Esophagus squamous epithelium (tissue), 5 donors: ENCODE data around the gene GSK3A. TPM values are rescaled to one million over a fixed set of nuclear protein-coding genes. Genes with fewer than 3 reads are reported as not detected.
A peak's percentile ranks its signal among the peaks of the same experiment; 100 is the strongest.

Experiments used
- DNase-seq: peaks from one replicate; lab custom pipeline; 2025; lab: John Stamatoyannopoulos, UW
- H3K27ac ChIP-seq, 4 donors: fragments of 200-600 bp; sonication (generic); one replicate each; pipeline ENCODE4 v1.5.1; 2016 to 2019; ENCODE audit warnings: mild to moderate bottlenecking in 1 of 4
- H3K27me3 ChIP-seq, 4 donors: fragments of 200-600 bp; sonication (generic); 1 replicate in 3 of 4; 2 replicates in 1 of 4; pipeline versions ENCODE4 v1.5.1 to v1.6.0; 2017 to 2021; ENCODE audit warnings: antibody characterized with exemption in 1 of 4
- H3K36me3 ChIP-seq, 3 donors: fragments of 200-600 bp; sonication (generic); one replicate each; pipeline ENCODE4 v1.5.1; 2016 to 2019
- H3K4me1 ChIP-seq, 3 donors: fragments of 200-600 bp; sonication (generic); one replicate each; pipeline ENCODE4 v1.5.1; 2017 to 2019
- H3K4me3 ChIP-seq, 4 donors: fragments of 200-600 bp; sonication (generic); 1 replicate in 3 of 4; 2 replicates in 1 of 4; pipeline ENCODE4 v1.5.1; 2016 to 2019; ENCODE audit warnings: mild to moderate bottlenecking in 2 of 4, moderate library complexity in 1 of 4
- H3K9me3 ChIP-seq, 3 donors: fragments of 200-600 bp; sonication (generic); one replicate each; pipeline ENCODE4 v1.5.1; 2016 to 2019
- CTCF ChIP-seq, 6 experiments: fragments of 450-650 bp in 4 of 6; fragments of 200-600 bp in 2 of 6; sonication (generic) in 2 of 6; IDR thresholded peaks; one replicate each; pipeline ENCODE4 v1.5.1; 2016 to 2019; ENCODE audit warnings: antibody characterized with exemption in 6 of 6, mild to moderate bottlenecking in 4 of 6, moderate library complexity in 4 of 6
- POLR2A ChIP-seq, 4 donors: fragments of 450-650 bp; IDR thresholded peaks; one replicate each; pipeline ENCODE4 v1.6.1; 2017; ENCODE audit warnings: antibody characterized with exemption in 4 of 4, mild to moderate bottlenecking in 4 of 4, moderate library complexity in 3 of 4
- WGBS, 2 donors: methylation state at CpG; one replicate each; pipeline ENCODE4 v1.1.5; 2018; 5-methylcytosine and 5-hydroxymethylcytosine counted together
- intact Hi-C: fragments of 100-400 bp; cut with DNase I; formaldehyde crosslinking; loops from one replicate; pipeline ENCODE4 v1.15.0; 2022
- total RNA-seq, 4 donors: library from RNA; depleted of rRNA; stranded (reverse); fragments of >200 nt; gene quantifications; one replicate each; pipeline ENCODE4 v1.1.0, GENCODE V29; 2016
- donor health status: DM: yes; HTN: yes; CAD: no.

The GSK3A gene
- total RNA-seq, 4 donors from 2014 or later = 15.9 to 29.6 (median 26.5) TPM

DNA sequence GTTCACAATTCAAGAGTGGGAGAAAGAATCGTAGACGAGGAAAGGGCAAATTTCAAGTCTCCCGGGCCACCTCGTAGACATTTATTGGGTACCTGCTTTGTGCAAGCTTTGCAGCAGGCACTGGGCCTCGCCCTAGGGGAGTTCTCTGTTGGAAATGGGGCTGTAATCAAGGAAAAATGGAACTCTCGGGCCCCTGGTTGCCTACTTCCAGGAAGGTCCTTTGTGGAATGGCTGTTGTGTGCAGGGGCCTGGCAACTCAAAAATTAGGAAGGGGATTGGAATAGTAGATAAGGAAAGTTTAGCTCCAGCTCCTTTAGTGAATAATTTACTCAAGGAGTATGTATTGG lies 21.7 kb downstream of the GSK3A start:
- 2 to 3% methylated on average over 6 of the region's 6 CpGs for WGBS, 2 donors
- intact Hi-C loops = no loop called here
- peaks cover 26 to 66% (median 39%) of the 10 kb centered on the region in 3 donors for H3K4me1 ChIP-seq

GRCh38 chr19:42219812-42220750 lies 22.3 kb downstream of the GSK3A start, which contains the start of gene ZNF526:
Gene ZNF526, plus strand, starts transcription at chr19:42220312. Its CDS starts 4,092 bp downstream, at chr19:42224404.
- Histone ChIP-seq H3K27me3 (no peaks in the 10 kb centered on the region), H3K4me1 (peaks cover 26 to 72% (median 46%) of the 10 kb centered on the region in 3 donors), H3K36me3 (peaks cover 8 to 26% (median 9%) of the 10 kb centered on the region in 3 donors), H3K9me3 (no peaks in the 10 kb centered on the region), H3K27ac (peak within 1 kb of the TSS; percentile 89 to 99 (median 96)), H3K4me3 (peak within 1 kb of the TSS; percentile 81 to 95 (median 86))
- intact Hi-C loops = no loop called here
- WGBS, 2 donors = 0% methylated on average over 11 to 30 of the region's 53 CpGs
- TF ChIP-seq POLR2A (IDR thresholded peaks at IDR 0.05) = peak in 2 of 4 donors; percentile 58 to 74
- TF ChIP-seq CTCF (IDR thresholded peaks at IDR 0.05) = no peak
- peak; percentile 81 for DNase-seq

More for the DNA sequence above, 21.7 kb downstream of the GSK3A start:
- TF ChIP-seq CTCF (IDR thresholded peaks at IDR 0.05) (no peak), POLR2A (IDR thresholded peaks at IDR 0.05) (no peak)
- no peaks in the 10 kb centered on the region for H3K9me3 ChIP-seq
- H3K27ac ChIP-seq = peak overlapping the region; percentile 89 to 99 (median 96)
- peaks cover 13 to 28% (median 16%) of the 10 kb centered on the region in 3 donors for H3K36me3 ChIP-seq
- no peaks in the 10 kb centered on the region for H3K27me3 ChIP-seq
- DNase-seq = no peak
- H3K4me3 ChIP-seq = peak overlapping the region; percentile 81 to 95 (median 86)

- Histone ChIP-seq H3K27me3 (no peaks in the 10 kb centered on the region), H3K9me3 (no peaks in the 10 kb centered on the region), H3K4me1 (peaks cover 26 to 77% (median 46%) of the 10 kb centered on the region in 3 donors), H3K36me3 (peaks cover 0 to 30% (median 7%) of the 10 kb centered on the region in 3 donors), H3K4me3 (peak within 1 kb of the TSS; percentile 64 to 93 (median 88)), H3K27ac (peak within 1 kb of the TSS; percentile 89 to 99 (median 96))
- intact Hi-C loops = no loop called here
- TF ChIP-seq CTCF (IDR thresholded peaks at IDR 0.05) = peak in 1 of 6 experiments; percentile 61
- TF ChIP-seq POLR2A (IDR thresholded peaks at IDR 0.05) = peak in 3 of 4 donors; percentile 77 to 96 (median 94)
- 16 to 20% methylated on average over 45 to 46 of the region's 57 CpGs for WGBS, 2 donors
- peak; percentile 83 for DNase-seq
These were observed 24.6 kb downstream of the GSK3A start, which contains the start of gene DEDD2 for GRCh38 chr19:42217520-42218437. Gene DEDD2, minus strand, starts transcription at chr19:42217677. Its CDS starts 670 bp downstream, at chr19:42217007.

GRCh38 chr19:42216653-42217519 lies 25.5 kb downstream of the GSK3A start:
- Histone ChIP-seq H3K36me3 (peaks cover 0 to 36% (median 7%) of the 10 kb centered on the region in 3 donors), H3K4me1 (peaks cover 26 to 69% (median 45%) of the 10 kb centered on the region in 3 donors), H3K9me3 (no peaks in the 10 kb centered on the region), H3K27ac (peak overlapping the region; percentile 89 to 99 (median 96)), H3K4me3 (peak overlapping the region; percentile 64 to 93 (median 88)), H3K27me3 (no peaks in the 10 kb centered on the region)
- WGBS, 2 donors = 0% methylated on average over 7 to 10 of the region's 79 CpGs
- intact Hi-C loops = no loop called here
- no peak for TF ChIP-seq CTCF (IDR thresholded peaks at IDR 0.05)
- peak in 1 of 4 donors; percentile 43 for TF ChIP-seq POLR2A (IDR thresholded peaks at IDR 0.05)
- DNase-seq = no peak
